A549 treated with AZD9567 at 1 μM for 4 hours (cell line): Measurements from ENCODE around the gene TPR. TPM values are rescaled to one million over a fixed set of nuclear protein-coding genes. Genes with fewer than 3 reads are reported as not detected.

Experiments used
- total RNA-seq: library from RNA; stranded (reverse); fragments of 200-300 nt; extraction: Qiagen RNA extraction; gene quantifications from 5 replicates; pipeline ENCODE4 v1.2.3, GENCODE V29; 2022; ENCODE audit not compliant: insufficient read depth

Gene TPR
- total RNA-seq = 43.6 to 68.7 TPM (median 46.0 TPM) in 5 replicates

DNA sequence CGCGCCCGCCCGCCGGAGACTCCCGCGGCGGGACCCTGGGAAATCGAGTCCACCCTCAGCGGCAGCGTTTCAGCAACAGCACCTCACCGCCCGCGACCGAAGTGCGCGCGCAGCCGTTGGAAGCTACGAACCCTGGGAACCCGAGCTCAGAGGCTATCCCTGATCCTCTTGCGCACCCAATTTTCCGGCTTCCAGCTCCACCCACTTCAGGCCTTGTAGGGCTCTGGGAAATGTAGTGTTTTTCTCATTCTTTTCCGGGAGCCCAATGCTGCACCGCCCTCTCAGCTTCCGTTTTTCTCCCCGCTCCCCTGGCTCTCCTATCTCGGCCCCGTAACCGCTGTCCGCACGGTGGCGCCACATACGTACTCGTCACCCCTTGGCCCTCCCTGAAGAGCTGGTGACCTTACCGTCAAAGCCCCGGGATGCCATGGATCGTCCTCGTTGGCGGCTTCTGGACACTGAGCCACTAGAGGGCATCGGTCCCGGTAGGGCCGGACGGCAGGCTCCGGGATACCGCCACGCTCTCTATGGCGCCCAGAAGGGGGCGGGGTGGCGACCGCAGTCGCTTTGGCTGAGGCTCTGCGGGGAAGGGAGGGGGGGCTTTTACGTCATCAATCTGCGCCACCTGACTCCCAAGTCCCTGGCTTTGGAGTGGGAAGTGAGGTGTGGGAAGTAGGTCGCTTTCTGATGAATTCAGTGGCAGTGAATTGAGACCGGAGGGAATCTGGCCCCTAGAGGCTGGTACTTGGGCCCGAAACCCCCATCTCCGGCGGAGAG is at the start of gene TPR, which contains the start of gene ODR4:
TPR (minus strand) TSS at position 102 of the 777 bp plus-strand sequence. CDS start 225 bp downstream, outside the sequence.
ODR4 (plus strand) TSS at position 687 of the 777 bp plus-strand sequence. CDS start 3,948 bp downstream, outside the sequence.

DNA sequence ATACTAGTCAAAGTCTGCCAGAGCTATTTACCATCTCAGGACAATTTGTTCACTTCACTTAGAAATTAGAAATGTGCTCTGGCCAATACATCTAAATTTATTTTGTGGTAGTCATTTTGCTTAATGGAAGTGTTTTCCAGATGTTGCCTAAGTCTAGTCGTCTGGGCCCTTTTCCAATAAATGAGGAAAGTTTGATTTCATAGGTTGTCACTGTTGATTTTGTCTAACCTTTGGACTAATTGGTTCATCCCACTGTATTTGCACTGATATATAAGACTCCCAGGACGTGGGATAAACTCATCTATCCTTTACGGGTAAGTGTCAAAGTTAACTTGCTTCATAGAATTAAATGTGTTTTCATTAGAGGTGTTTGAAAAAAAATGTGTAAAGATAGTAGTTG is 79.1 kb downstream of the TPR start, which contains the start of gene PRG4:
PRG4 (plus strand) TSS at position 300 of the 400 bp plus-strand sequence.

Other genes with a start within 250 kb of the TPR start
- gene PRG4, start 79.0 kb downstream of the TPR start, total RNA-seq = 0.06 to 0.12 TPM (median 0.11 TPM) in 4 of 5 replicates, not detected in the other
- 14.0 to 16.9 TPM (median 16.2 TPM) in 5 replicates for gene ODR4, start 585 bp upstream of the TPR start, total RNA-seq
- gene PDC, start 85.9 kb upstream of the TPR start, total RNA-seq = not detected in 5 replicates